ENCODE measurements around the gene PCBP3. TPM values are rescaled to one million over a fixed set of nuclear protein-coding genes. Genes with fewer than 3 reads are reported as not detected.
"Not testable (repeated sequence)": the region's sequence is repeated elsewhere in the genome, so short reads cannot be mapped to it uniquely, and the experiment has no call there.

The PCBP3 gene
- total RNA-seq, 1 experiment from 2014 or later = not detected

DNA sequence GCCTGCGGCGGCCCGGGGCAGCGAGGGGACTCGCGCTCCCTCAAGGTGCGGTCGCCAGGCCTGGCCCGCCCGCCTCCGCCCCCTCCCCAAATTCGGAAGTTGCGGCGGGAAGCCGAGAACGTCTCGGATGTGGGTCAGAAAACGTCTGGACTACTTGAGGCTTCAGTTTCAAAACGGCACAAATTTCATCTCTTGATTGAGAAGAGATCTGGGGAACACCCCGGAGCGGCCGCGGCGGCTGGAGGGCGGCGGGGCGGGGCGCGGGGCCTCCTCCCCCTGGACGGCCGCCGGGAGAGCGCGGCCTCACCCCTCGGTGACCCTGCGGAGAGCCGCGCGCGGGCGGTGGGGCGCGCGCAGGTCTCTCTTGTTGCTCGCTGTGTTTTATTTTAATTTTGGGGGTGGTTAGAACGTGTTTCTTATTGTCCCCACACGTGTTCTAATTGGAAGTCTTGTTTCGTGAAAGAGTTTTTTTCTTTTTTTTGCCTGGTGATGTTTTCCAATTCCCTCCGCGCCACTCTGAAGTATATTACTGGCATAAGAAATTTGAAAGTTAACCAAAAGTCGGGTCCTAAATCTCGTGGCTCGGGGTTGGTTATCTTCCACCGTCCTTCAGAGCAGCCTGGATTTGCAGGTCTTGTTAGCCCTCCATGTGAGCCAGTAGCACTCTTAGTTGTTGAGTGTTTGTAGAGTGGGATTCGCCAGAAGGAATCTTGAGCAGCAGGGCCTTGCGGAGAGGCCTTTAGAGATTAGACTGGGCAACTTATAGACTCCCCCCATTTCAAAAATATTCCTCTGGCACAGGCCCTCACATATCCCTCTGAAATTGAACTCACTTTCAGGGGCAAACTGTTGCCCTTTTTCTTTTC is 749 bp downstream of the PCBP3 start:
- H3K36me3 ChIP-seq (ENCODE audit: low read depth) = no peaks in the 10 kb centered on the region
- DNase-seq = no peak
- H4K20me1 ChIP-seq (ENCODE audit: insufficient read depth) = no peaks in the 10 kb centered on the region
- TF ChIP-seq EZH2 (IDR thresholded peaks at IDR 0.05; ENCODE audit: low read depth) = no peak
- TF ChIP-seq, protein P1, sequence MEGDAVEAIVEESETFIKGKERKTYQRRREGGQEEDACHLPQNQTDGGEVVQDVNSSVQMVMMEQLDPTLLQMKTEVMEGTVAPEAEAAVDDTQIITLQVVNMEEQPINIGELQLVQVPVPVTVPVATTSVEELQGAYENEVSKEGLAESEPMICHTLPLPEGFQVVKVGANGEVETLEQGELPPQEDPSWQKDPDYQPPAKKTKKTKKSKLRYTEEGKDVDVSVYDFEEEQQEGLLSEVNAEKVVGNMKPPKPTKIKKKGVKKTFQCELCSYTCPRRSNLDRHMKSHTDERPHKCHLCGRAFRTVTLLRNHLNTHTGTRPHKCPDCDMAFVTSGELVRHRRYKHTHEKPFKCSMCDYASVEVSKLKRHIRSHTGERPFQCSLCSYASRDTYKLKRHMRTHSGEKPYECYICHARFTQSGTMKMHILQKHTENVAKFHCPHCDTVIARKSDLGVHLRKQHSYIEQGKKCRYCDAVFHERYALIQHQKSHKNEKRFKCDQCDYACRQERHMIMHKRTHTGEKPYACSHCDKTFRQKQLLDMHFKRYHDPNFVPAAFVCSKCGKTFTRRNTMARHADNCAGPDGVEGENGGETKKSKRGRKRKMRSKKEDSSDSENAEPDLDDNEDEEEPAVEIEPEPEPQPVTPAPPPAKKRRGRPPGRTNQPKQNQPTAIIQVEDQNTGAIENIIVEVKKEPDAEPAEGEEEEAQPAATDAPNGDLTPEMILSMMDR (conservative IDR thresholded peaks at IDR 0.05) = no peak
- no peaks in the 10 kb centered on the region for H3K9me2 ChIP-seq (ENCODE audit: insufficient read depth)
- no peaks in the 10 kb centered on the region for H3K79me2 ChIP-seq (ENCODE audit: low read depth)
- H3K4me2 ChIP-seq = no peak overlapping the region
- no peak overlapping the region for H3K27ac ChIP-seq
- no peaks in the 10 kb centered on the region for H3K4me1 ChIP-seq (replicated peaks; ENCODE audit: insufficient read depth)
- no peaks in the 10 kb centered on the region for H3F3A ChIP-seq (ENCODE audit: insufficient read depth, low read depth)
- 0 out of 2 replicates have a peak, but pooled peaks cover 3% of the 10 kb centered on the region for H3K27me3 ChIP-seq (ENCODE audit: insufficient read depth, low read depth)
- ChIA-PET POLR2A (ENCODE audit: unreplicated experiment) (no interaction called here), CTCF (no interaction called here)
- intact Hi-C loops (cut with micrococcal nuclease; ENCODE audit: unreplicated experiment) = no loop called here
- no peaks in the 10 kb centered on the region for H3K9me3 ChIP-seq (ENCODE audit: insufficient read depth, low read depth)
- BruUV-seq (replicated peaks) = no TSS peak
- H3K4me3 ChIP-seq = no peak overlapping the region
- no peak overlapping the region for H2AFZ ChIP-seq

DNA sequence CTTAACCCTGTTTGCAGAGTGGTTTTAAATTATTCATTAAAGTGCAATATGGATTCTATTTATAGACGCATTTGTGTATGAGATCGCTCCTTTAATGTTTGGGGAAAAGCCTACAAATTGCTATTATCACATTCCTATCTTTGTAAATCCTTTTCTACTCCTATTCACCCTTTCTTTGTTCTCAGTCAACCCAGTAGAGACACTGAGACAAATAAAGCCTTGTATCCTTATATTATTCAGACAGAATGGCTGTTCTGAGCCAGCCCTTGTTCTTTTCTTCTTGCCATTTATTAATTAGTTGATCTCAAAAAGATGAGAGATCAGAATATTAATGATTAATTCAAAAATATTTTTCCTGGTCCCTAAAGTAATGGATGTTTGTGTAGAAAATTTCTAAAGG is 8.4 kb downstream of the PCBP3 start:
- ChIA-PET CTCF (no interaction called here), POLR2A (ENCODE audit: unreplicated experiment) (interaction anchor here (0.7 kb wide), 1 partner anchor 50 kb away, joined by 4 read pairs; no protein-coding TSS in a partner anchor)
- intact Hi-C loops (cut with micrococcal nuclease; ENCODE audit: unreplicated experiment) = no loop called here
- Histone ChIP-seq H3K27ac (no peak overlapping the region), H3F3A (ENCODE audit: insufficient read depth, low read depth) (no peaks in the 10 kb centered on the region), H2AFZ (no peak overlapping the region), H3K9me2 (ENCODE audit: insufficient read depth) (no peaks in the 10 kb centered on the region; the same call in 1 of the 2 replicates), H3K79me2 (ENCODE audit: low read depth) (no peaks in the 10 kb centered on the region), H3K36me3 (ENCODE audit: low read depth) (no peaks in the 10 kb centered on the region), H3K4me1 (replicated peaks; ENCODE audit: insufficient read depth) (no peaks in the 10 kb centered on the region), H3K4me3 (no peak overlapping the region), H4K20me1 (ENCODE audit: insufficient read depth) (no peaks in the 10 kb centered on the region), H3K9me3 (ENCODE audit: insufficient read depth, low read depth) (no peaks in the 10 kb centered on the region), H3K27me3 (ENCODE audit: insufficient read depth, low read depth) (peaks cover 17% of the 10 kb centered on the region; the same call in 1 of the 2 replicates), H3K4me2 (no peak overlapping the region)
- DNase-seq = no peak
- TF ChIP-seq, protein P1 (conservative IDR thresholded peaks at IDR 0.05) = no peak
- no peak for TF ChIP-seq EZH2 (IDR thresholded peaks at IDR 0.05; ENCODE audit: low read depth)
- BruUV-seq (replicated peaks) = no TSS peak

DNA sequence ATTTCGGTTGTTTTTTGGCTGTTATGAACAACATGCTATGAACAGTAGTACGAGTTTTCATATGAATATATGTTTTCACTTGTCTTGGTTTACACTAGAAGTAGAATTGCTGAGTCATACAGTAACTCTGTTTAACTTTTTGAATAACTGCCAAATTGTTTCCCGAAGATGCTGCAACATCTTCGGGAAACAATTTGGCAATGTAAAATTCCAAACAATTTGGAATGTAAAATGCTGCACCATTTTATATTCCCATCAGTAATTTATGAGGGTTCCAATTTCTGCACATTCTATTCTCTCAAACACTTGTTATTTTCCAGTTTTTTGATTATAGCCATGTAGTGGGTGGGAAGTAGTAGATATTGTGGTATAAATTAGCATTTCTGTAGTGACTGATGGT is 11.6 kb downstream of the PCBP3 start:
- H3K79me2 ChIP-seq (ENCODE audit: low read depth) = no peaks in the 10 kb centered on the region
- H3K4me1 ChIP-seq (replicated peaks; ENCODE audit: insufficient read depth) = no peaks in the 10 kb centered on the region
- no peaks in the 10 kb centered on the region; the same call in 1 of the 2 replicates for H3K9me2 ChIP-seq (ENCODE audit: insufficient read depth)
- H3K36me3 ChIP-seq (ENCODE audit: low read depth) = no peaks in the 10 kb centered on the region
- no TSS peak for BruUV-seq (replicated peaks)
- H3K4me2 ChIP-seq = no peak overlapping the region
- H3K27me3 ChIP-seq (ENCODE audit: insufficient read depth, low read depth) = peaks cover 17% of the 10 kb centered on the region; the same call in 1 of the 2 replicates
- no peak overlapping the region for H3K27ac ChIP-seq
- no peak overlapping the region for H2AFZ ChIP-seq
- intact Hi-C loops (cut with micrococcal nuclease; ENCODE audit: unreplicated experiment) = no loop called here
- TF ChIP-seq EZH2 (IDR thresholded peaks at IDR 0.05; ENCODE audit: low read depth) = no peak
- TF ChIP-seq, protein P1 (conservative IDR thresholded peaks at IDR 0.05) = no peak
- no peak for DNase-seq
- H3F3A ChIP-seq (ENCODE audit: insufficient read depth, low read depth) = no peaks in the 10 kb centered on the region
- H3K9me3 ChIP-seq (ENCODE audit: insufficient read depth, low read depth) = no peaks in the 10 kb centered on the region
- POLR2A ChIA-PET (ENCODE audit: unreplicated experiment) = no interaction called here
- CTCF ChIA-PET = no interaction called here
- H3K4me3 ChIP-seq = no peak overlapping the region
- no peaks in the 10 kb centered on the region for H4K20me1 ChIP-seq (ENCODE audit: insufficient read depth)

DNA sequence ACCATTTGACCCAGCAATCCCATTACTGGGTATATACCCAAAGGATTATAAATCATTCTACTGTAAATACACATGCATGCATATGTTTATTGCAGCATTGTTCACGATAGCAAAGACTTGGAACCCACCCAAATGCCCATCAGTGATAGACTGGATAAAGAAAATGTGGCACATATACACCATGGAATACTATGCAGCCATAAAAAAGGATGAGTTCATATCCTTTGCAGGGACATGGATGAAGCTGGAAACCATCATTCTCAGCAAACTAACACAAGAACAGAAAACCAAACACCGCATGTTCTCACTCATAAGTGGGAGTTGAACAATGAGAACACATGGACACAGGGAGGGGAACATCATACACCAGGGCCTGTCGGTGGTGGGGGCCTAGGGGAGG is 12.6 kb downstream of the PCBP3 start:
- POLR2A ChIA-PET (ENCODE audit: unreplicated experiment); intact Hi-C loops (cut with micrococcal nuclease; ENCODE audit: unreplicated experiment); CTCF ChIA-PET; H3K9me3 ChIP-seq (ENCODE audit: insufficient read depth, low read depth); H3K36me3 ChIP-seq (ENCODE audit: low read depth); H2AFZ ChIP-seq; H3F3A ChIP-seq (ENCODE audit: insufficient read depth, low read depth); H3K4me1 ChIP-seq (replicated peaks; ENCODE audit: insufficient read depth); H3K27ac ChIP-seq; H3K4me3 ChIP-seq; DNase-seq; H3K79me2 ChIP-seq (ENCODE audit: low read depth); H3K4me2 ChIP-seq; H3K9me2 ChIP-seq (ENCODE audit: insufficient read depth); BruUV-seq (replicated peaks); H4K20me1 ChIP-seq (ENCODE audit: insufficient read depth): not testable (repeated sequence)
- H3K27me3 ChIP-seq (ENCODE audit: insufficient read depth, low read depth) = peaks cover 12% of the 10 kb centered on the region; the same call in 1 of the 2 replicates

DNA sequence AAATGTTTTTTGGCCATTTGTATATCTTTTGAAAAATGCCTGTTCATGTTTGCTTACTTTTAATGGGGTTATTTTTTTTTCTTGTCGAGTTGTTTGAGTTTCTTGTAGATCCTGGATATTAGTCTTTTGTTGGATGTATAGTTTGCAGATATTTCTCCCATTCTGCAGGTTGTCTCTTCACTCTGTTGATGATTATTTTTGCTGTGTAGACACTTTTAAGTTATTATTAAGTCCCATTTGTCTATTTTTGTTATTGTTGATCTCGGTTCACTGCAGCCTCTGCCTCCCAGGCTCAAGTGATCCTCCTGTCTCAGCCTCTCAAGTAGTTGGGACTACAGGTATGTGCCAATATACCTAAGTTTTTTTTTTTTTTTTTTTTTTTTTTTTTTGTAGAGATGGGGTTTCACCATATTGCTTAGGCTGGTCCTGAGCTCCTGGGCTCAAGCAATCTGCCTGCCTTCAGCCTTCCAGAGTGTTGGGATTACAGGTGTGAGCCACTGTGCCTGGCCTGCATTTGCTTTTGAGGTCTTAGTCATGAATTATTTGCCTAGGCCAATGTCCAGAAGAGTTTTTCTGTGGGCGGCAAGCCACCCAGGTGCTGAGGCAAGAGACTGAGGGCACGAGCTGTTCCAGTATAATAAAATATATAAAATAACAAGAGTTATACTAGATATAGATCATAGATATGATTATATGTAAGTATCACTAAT is 18.5 kb downstream of the PCBP3 start:
- intact Hi-C loops (cut with micrococcal nuclease; ENCODE audit: unreplicated experiment); H3K36me3 ChIP-seq (ENCODE audit: low read depth); H3F3A ChIP-seq (ENCODE audit: insufficient read depth, low read depth); BruUV-seq (replicated peaks); H2AFZ ChIP-seq; H3K9me2 ChIP-seq (ENCODE audit: insufficient read depth); H3K27ac ChIP-seq; POLR2A ChIA-PET (ENCODE audit: unreplicated experiment); DNase-seq; H3K9me3 ChIP-seq (ENCODE audit: insufficient read depth, low read depth); H3K4me1 ChIP-seq (replicated peaks; ENCODE audit: insufficient read depth); H3K4me2 ChIP-seq; H3K79me2 ChIP-seq (ENCODE audit: low read depth); H3K4me3 ChIP-seq; H4K20me1 ChIP-seq (ENCODE audit: insufficient read depth): not testable (repeated sequence)
- 0 out of 2 replicates have a peak, but pooled peaks cover 12% of the 10 kb centered on the region for H3K27me3 ChIP-seq (ENCODE audit: insufficient read depth, low read depth)
- CTCF ChIA-PET = interaction anchor here (0.6 kb wide), 1 partner anchor 160 kb away, joined by 6 read pairs; no protein-coding TSS in a partner anchor
